ENCODE measurements around the gene AIDA.
"Not testable (repeated sequence)": the region's sequence is repeated elsewhere in the genome, so short reads cannot be mapped to it uniquely, and the experiment has no call there.

AIDA gene

GRCh38 chr1:222712253-222713090 is at the start of gene AIDA, which contains the start of gene BROX:
AIDA (minus strand) TSS chr1:222712491; CDS start chr1:222712317, 174 bp downstream.
BROX (plus strand) TSS chr1:222712564; CDS start chr1:222715700, 3,136 bp downstream.
- peak; percentile 98 for DNase-seq

GRCh38 chr1:222761083-222761482 is 48.8 kb upstream of the AIDA start:
- DNase-seq = no peak

DNA sequence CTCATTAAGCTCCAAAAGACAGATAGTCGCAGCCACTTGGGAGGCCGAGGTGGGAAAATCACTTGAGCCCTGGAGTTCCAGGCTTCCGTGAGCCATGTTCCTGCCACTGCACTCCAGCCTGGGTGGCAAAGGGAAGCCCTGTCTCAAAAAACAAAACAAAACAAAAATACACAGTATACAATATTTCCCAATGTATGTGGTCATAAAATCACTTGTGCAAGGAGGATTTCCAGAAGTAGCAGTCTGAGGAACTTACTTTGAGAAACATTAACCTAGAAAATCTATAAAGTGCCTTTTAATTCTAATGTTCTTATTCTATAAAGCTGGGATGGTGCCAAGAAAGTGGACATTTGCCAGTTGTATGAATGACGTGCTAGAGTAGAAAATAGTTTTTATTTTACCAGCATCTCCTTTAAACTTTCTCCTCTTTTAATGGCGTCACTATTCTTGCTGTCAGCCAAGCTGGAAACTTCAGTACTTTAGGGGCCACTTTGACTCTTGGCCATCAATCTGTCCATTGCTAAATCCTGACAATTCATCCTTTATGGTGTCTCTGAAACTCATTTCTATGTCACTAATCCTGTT is 47.3 kb upstream of the AIDA start:
- DNase-seq = no peak

DNA sequence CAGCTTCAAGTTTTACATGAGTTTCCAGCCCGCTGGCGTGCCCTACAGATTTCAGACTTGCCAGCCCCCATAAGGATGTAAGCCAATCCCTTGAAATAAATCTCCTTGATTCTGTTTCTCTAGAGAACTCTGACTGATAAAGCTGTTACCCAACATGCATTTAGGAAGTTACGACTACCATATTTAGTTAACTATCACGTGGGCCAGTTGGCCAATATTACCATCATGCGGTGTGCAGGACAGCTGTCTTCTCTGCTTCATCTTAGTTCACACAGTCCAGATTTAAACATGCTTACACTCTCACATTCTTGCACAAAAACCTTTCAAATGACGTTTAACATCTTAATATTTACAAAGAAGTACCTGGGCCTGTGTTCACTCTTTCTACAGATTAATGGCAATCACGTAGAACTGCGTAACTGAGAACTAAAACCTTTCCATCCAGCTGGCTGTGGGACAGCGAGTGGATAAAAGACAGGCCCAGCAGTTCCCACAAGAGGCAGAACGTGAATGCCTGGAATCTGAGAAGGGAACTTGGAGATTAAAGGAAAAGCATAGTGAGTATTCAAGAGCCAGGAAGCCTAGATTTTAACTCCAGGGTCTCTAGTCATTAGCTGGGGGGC is 45.5 kb upstream of the AIDA start:
- DNase-seq = no peak

DNA sequence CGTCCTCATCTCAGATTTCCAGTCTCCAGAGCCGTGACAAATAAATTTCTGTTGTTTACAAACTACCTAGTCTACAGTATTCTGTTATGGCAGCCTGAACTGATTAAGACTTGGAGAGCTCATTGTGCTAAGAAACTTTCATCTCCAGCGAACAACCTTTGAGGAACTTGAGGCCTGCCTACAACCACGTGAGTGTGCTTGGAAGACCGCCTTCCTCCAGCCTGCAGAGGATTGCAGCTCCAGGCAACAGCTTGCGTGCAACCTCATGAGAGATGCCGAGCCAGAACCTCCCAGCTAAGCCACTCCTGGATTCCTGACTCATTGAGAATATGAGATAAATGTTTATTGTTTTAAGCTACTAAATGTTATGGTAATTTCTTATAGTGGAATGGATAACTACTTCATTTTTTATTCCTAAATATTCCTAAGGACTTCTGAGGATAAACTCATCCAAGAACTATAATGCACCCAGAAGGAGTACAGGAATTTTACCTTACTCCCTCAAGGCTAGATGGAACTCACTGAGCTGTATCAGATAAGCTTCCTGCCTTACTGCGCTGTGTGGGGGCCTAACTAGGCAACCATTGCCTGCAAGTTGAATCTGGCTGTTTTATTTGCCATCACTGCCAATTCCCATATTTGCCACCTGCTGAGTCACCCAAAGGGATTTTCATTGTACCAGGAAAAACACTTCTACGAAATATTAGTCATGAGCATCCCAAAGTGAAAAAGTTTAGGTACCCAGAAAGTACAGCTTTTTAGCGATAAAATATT is 42.3 kb upstream of the AIDA start:
- DNase-seq = no peak

DNA sequence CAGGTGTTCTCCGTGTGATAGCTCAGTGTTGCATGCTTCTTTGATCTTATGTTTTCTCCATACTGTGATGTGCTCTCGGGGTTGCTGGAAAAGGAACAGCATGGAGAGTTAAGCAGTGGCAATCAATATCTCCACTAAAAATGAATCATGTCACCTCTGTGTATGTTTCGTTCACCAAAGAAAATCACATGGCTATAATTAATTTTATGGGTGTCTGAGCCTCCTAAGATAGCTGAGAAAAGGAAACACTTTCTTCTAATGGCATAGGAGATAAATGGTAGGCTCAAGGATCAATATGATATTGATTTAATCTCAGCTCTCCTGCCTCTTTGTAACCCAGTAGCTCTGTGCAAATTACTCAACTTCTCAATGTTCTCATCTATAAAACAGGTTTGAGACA is 39.0 kb upstream of the AIDA start:
- DNase-seq = no peak

DNA sequence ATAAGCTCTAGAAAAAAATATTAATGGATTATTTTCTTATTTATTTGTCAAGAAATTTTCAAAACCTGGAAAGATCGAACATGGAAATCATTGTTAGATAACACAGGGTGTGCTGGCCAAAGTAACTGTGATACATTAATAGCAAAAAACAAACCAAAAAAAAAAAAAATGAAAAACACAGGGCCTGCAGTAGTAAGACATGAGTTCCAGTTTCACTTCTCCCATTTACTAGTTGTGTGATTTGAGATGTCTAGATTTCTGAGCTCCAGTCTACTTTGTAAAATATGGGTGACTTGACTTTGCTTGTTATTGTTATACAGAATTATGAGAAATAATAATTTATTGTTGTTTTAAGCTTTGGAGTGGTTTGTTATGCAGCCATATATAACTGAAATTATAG is 38.4 kb upstream of the AIDA start:
- DNase-seq = no peak

- no peak for DNase-seq
Observed at GRCh38 chr1:222749927-222750326, 37.6 kb upstream of the AIDA start.

GRCh38 chr1:222741630-222742457 is 29.6 kb upstream of the AIDA start:
- not testable (repeated sequence) for DNase-seq

DNA sequence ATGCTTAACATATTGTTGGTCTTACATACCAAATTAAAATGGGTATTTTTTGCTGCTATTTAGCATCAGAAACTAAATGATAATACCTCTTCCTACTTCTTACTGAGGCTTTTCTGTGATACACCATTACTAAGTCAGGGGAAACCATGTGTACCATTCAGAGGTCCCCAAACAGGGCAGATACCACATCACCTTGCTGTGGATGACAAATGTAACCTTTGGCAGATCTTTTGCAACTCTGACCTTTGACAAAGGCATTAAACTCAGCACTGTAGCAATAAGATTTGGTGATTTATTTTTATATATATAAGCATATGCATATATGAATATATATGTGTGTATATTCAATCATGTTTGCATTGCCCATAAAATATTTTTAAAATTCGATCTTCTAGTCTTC is 27.6 kb upstream of the AIDA start:
- no peak for DNase-seq

DNA sequence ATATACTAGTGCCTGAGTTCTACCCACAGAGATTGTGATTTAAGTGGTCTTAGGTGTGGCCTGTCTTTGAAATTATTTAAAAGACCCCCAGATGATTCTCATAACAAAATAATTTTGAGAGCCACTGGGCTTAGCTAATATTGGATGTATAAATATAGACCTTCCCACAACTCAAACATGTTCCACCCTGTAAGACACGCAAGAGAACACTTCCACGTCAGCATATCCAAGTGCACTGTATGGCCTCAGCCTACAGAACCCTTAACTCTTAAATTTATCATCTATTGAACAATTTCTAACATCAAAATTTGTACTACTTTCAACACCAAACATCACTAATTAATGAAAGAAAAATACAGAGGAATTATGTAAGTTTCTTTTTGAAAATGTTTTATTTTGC is 27.2 kb upstream of the AIDA start:
- DNase-seq = no peak

GRCh38 chr1:222736972-222737371 is 24.7 kb upstream of the AIDA start, which contains the start of gene FAM177B:
FAM177B (plus strand) TSS chr1:222737202; CDS start chr1:222746546, 9,344 bp downstream.
- DNase-seq = no peak

DNA sequence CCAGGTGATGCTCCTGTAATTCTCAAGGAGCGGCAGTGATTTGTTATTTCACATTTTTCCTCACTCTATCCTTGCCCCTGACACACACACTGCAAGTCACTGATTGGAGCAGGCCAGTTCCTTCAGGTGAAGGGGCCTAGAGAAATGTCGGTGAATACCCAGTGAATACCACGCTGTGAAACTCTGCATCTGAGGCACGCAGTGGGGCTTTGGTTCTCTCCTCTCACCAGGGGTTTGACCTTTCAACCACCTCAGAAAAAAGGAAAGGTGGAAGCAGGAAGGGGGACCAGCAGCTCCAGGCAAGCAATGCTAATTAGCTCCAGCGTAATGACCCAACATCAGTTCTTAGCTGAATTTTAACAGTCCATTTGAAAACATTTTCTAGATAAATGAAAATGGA is 24.2 kb upstream of the AIDA start:
- DNase-seq = no peak

DNA sequence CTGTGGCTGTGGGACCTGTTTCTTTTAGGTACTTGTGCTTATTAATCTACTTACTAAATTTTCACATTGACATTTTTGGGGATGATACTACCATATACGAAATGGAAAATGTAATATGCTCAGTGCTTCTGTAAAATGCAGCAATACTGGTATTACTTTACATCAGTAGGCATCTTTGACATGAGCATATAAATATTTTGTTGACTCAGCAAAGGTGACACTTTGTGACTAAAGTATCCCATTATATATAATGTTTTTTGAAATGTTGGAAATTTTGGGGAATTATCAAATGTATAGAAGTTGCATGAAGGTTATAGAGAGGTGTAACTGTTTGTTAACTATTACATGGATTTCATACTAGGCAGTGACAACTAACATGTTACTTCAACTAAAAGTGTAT is 22.4 kb upstream of the AIDA start:
- DNase-seq = no peak

DNA sequence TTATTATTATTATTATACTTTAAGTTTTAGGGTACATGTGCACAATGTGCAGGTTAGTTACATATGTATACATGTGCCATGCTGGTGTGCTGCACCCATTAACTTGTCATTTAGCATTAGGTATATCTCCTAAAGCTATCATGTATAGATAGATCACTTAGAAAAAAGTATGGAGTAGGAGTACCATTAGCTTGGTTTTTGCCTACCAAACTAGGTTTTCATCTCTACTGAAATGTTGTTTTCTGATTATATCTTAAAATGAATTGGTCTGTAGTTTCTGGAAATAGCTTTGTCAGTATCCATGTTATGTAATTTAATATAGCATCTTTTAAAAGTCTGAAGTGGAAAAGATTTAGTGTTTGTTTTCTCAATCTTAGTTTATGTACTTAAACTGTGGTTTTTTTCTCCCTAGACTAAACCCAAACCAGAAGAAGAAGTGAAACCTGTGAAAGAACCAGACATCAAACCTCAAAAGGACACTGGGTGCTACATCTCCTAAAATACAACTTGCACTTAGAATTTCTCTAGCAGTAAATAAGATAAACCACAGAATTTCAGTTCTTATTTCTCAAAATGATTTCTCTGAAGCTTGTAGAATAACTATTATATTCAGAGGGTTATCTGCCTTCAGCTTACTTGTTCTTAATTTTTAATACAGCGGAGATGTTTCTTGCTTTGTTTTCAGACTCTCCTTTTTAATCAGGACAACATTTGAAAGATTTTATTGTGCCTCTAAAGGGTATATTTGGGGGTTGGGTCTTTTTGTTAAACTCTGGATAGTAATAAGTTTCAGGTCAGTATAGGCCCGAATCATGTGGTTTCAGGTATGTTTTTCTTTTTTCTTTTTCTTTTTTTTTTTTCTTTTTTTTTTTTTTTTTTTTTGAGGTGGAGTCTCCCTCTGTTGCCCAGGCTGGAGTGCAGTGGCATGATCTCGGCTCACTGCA is 20.2 kb upstream of the AIDA start:
- no peak for DNase-seq

- DNase-seq = no peak
Observed at GRCh38 chr1:222730866-222731265, 18.6 kb upstream of the AIDA start.

GRCh38 chr1:222728746-222729145 is 16.5 kb upstream of the AIDA start:
- DNase-seq = no peak

DNA sequence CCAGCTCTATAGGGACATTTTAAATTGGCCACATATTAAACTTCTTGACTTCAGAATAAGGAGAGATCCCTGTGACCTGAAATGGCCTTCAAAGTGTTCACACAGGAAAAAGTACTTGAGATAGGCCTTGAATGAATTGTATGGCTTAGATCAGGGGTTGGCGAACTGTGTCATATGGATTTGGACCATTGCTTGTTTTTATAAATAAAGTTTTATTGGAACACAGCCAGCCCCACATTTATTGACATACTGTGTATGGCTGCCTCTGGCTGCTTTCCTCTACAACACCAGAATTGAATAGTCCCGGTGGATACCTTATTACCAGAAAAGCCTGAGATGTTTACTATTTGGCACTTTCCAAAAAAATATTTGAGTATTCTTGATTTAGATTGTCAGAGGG is 4.1 kb upstream of the AIDA start:
- DNase-seq = no peak

GRCh38 chr1:222713091-222713961 is 1.0 kb upstream of the AIDA start:
- DNase-seq = peak; percentile 88

Measured in stimulated activated CD4-positive, alpha-beta T cell treated with anti-CD3 and anti-CD28 coated beads, Interleukin-4, amount 100 ng/mL, for 1 hour (primary cell).